ENCODE measurements around the gene KPNA4.
A peak's percentile ranks its signal among the peaks of the same experiment; 100 is the strongest.
"Not testable (repeated sequence)": the region's sequence is repeated elsewhere in the genome, so short reads cannot be mapped to it uniquely, and the experiment has no call there.

KPNA4 gene

GRCh38 chr3:160464971-160465370 is 100.4 kb downstream of the KPNA4 start:
- H3K36me3 ChIP-seq (ENCODE audit: control insufficient read depth, insufficient read depth, low read length): no peaks in the 10 kb centered on the region
- H3K9me3 ChIP-seq (ENCODE audit: control insufficient read depth, insufficient read depth, low read length): no peaks in the 10 kb centered on the region
- H3K4me3 ChIP-seq (ENCODE audit: low read depth, low read length): no peak overlapping the region
- no peak overlapping the region for H3K9ac ChIP-seq (ENCODE audit: low read depth, low read length)
- no peaks in the 10 kb centered on the region for H3K27me3 ChIP-seq (ENCODE audit: control insufficient read depth, insufficient read depth, low read length)
- H3K4me1 ChIP-seq (ENCODE audit: control insufficient read depth, insufficient read depth, low read length): no peaks in the 10 kb centered on the region

- H3K4me3 ChIP-seq (ENCODE audit: low read depth, low read length): no peak overlapping the region
- no peaks in the 10 kb centered on the region for H3K36me3 ChIP-seq (ENCODE audit: control insufficient read depth, insufficient read depth, low read length)
- no peak overlapping the region for H3K9ac ChIP-seq (ENCODE audit: low read depth, low read length)
These were observed 101.0 kb downstream of the KPNA4 start for GRCh38 chr3:160464321-160464720.

DNA sequence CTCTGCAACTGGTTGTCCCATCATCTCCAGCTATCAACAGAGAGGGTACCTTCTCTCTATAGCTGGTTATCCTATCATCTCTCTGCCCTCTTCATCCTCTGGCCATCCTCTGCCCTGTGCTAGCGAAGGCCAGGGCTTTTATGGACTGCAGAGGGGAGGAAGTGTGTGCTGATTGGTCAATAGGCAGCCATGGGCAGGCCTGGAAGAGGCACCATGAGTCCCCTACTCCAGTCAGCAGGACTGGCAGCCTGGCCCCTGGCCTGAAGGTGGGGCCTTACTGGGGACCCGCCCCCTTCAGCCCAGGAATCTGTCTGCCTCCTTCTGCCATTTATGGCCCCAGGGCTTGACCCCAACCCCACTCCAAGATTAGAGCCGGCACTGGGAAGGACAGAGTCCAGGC is 105.3 kb downstream of the KPNA4 start:
- Histone ChIP-seq H3K27me3 (ENCODE audit: control insufficient read depth, insufficient read depth, low read length) (no peaks in the 10 kb centered on the region), H3K4me3 (ENCODE audit: low read depth, low read length) (no peak overlapping the region), H3K36me3 (ENCODE audit: control insufficient read depth, insufficient read depth, low read length) (no peaks in the 10 kb centered on the region), H3K4me1 (ENCODE audit: control insufficient read depth, insufficient read depth, low read length) (no peaks in the 10 kb centered on the region), H3K9me3 (ENCODE audit: control insufficient read depth, insufficient read depth, low read length) (no peaks in the 10 kb centered on the region), H3K9ac (ENCODE audit: low read depth, low read length) (no peak overlapping the region)

More at GRCh38 chr3:160464321-160464720, 101.0 kb downstream of the KPNA4 start:
- Histone ChIP-seq H3K9me3 (ENCODE audit: control insufficient read depth, insufficient read depth, low read length) (no peaks in the 10 kb centered on the region), H3K4me1 (ENCODE audit: control insufficient read depth, insufficient read depth, low read length) (no peaks in the 10 kb centered on the region), H3K27me3 (ENCODE audit: control insufficient read depth, insufficient read depth, low read length) (no peaks in the 10 kb centered on the region)

GRCh38 chr3:160459450-160459970 is 105.9 kb downstream of the KPNA4 start:
- no peaks in the 10 kb centered on the region for H3K4me1 ChIP-seq (ENCODE audit: control insufficient read depth, insufficient read depth, low read length)
- no peaks in the 10 kb centered on the region for H3K27me3 ChIP-seq (ENCODE audit: control insufficient read depth, insufficient read depth, low read length)
- H3K36me3 ChIP-seq (ENCODE audit: control insufficient read depth, insufficient read depth, low read length): no peaks in the 10 kb centered on the region
- no peak overlapping the region for H3K4me3 ChIP-seq (ENCODE audit: low read depth, low read length)
- H3K9ac ChIP-seq (ENCODE audit: low read depth, low read length): no peak overlapping the region
- H3K9me3 ChIP-seq (ENCODE audit: control insufficient read depth, insufficient read depth, low read length): no peaks in the 10 kb centered on the region

GRCh38 chr3:160458151-160458550 is 107.2 kb downstream of the KPNA4 start:
- Histone ChIP-seq H3K9me3 (ENCODE audit: control insufficient read depth, insufficient read depth, low read length) (no peaks in the 10 kb centered on the region), H3K36me3 (ENCODE audit: control insufficient read depth, insufficient read depth, low read length) (no peaks in the 10 kb centered on the region), H3K27me3 (ENCODE audit: control insufficient read depth, insufficient read depth, low read length) (no peaks in the 10 kb centered on the region), H3K4me3 (ENCODE audit: low read depth, low read length) (no peak overlapping the region), H3K4me1 (ENCODE audit: control insufficient read depth, insufficient read depth, low read length) (no peaks in the 10 kb centered on the region), H3K9ac (ENCODE audit: low read depth, low read length) (no peak overlapping the region)

DNA sequence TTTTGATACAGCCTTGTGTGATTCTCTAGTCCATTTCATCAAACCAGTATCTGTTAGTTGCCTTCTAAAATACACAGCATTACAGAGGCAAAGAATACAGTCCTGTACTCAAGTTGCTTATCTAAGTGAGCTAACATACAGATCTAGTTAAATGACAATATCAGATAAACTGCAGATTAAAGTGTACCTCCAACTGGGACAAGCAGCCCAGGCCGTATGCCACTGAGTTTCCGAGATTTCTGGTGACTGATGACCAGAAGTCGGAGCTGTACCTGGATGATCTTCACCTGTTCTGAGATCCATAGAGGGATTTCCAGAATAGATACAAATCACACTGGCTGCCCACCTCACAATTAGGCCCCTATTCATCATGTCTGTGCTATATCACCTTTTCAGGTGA is 109.5 kb downstream of the KPNA4 start:
- H3K27me3 ChIP-seq (ENCODE audit: control insufficient read depth, insufficient read depth, low read length): no peaks in the 10 kb centered on the region
- H3K36me3 ChIP-seq (ENCODE audit: control insufficient read depth, insufficient read depth, low read length): no peaks in the 10 kb centered on the region
- H3K9me3 ChIP-seq (ENCODE audit: control insufficient read depth, insufficient read depth, low read length): no peaks in the 10 kb centered on the region
- no peak overlapping the region for H3K4me3 ChIP-seq (ENCODE audit: low read depth, low read length)
- H3K9ac ChIP-seq (ENCODE audit: low read depth, low read length): no peak overlapping the region
- no peaks in the 10 kb centered on the region for H3K4me1 ChIP-seq (ENCODE audit: control insufficient read depth, insufficient read depth, low read length)

DNA sequence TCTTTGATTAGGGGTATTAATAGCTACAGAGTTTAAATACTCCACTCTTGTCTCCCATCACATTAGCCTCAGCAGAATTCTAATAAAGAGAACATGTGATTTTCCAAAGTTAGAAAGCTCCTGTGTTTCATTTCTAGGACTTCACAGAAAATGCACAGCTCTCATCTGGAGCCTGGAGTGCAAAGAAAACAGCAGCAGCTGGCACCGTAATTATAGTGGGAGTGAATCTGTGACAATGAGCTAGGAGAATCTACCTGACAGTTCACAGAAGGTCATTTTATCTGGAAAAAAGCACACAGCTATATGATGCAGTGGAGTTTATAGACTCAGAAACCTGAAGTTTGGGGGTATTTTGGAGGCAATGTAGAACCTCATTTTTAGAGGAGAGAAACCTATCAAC is 110.4 kb downstream of the KPNA4 start:
- Histone ChIP-seq H3K36me3 (ENCODE audit: control insufficient read depth, insufficient read depth, low read length) (no peaks in the 10 kb centered on the region), H3K4me3 (ENCODE audit: low read depth, low read length) (no peak overlapping the region), H3K9me3 (ENCODE audit: control insufficient read depth, insufficient read depth, low read length) (no peaks in the 10 kb centered on the region), H3K27me3 (ENCODE audit: control insufficient read depth, insufficient read depth, low read length) (no peaks in the 10 kb centered on the region), H3K4me1 (ENCODE audit: control insufficient read depth, insufficient read depth, low read length) (no peaks in the 10 kb centered on the region), H3K9ac (ENCODE audit: low read depth, low read length) (no peak overlapping the region)

GRCh38 chr3:160452251-160452650 is 113.1 kb downstream of the KPNA4 start:
- not testable (repeated sequence) for H3K4me1 ChIP-seq (ENCODE audit: control insufficient read depth, insufficient read depth, low read length); H3K9ac ChIP-seq (ENCODE audit: low read depth, low read length); H3K36me3 ChIP-seq (ENCODE audit: control insufficient read depth, insufficient read depth, low read length); H3K27me3 ChIP-seq (ENCODE audit: control insufficient read depth, insufficient read depth, low read length); H3K9me3 ChIP-seq (ENCODE audit: control insufficient read depth, insufficient read depth, low read length); H3K4me3 ChIP-seq (ENCODE audit: low read depth, low read length)

- peaks cover 8% of the 10 kb centered on the region for H3K4me1 ChIP-seq (ENCODE audit: control insufficient read depth, insufficient read depth, low read length)
- H3K36me3 ChIP-seq (ENCODE audit: control insufficient read depth, insufficient read depth, low read length): no peaks in the 10 kb centered on the region
- no peak overlapping the region for H3K9ac ChIP-seq (ENCODE audit: low read depth, low read length)
- no peak overlapping the region for H3K4me3 ChIP-seq (ENCODE audit: low read depth, low read length)
- no peaks in the 10 kb centered on the region for H3K9me3 ChIP-seq (ENCODE audit: control insufficient read depth, insufficient read depth, low read length)
- H3K27me3 ChIP-seq (ENCODE audit: control insufficient read depth, insufficient read depth, low read length): no peaks in the 10 kb centered on the region
These were observed 113.8 kb downstream of the KPNA4 start for GRCh38 chr3:160451602-160452001.

DNA sequence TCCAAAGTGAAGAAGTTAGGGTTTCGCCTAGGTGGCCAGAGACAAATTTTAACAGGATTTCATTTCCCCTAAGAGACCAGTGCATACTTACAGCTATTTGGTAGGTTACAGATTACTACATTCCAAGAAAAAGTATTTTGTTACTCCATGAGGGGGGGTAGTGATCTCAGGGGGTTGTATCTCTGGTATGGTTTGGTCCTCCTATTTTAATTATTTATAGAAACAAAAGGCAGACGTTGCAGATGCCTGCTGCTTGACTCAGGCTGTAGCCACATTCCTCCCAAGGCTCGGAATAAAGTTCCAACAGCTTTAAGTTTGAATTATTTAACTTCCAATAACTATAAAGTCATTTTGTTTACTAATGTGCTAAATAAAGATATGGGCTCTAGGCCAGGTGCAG is 114.5 kb downstream of the KPNA4 start:
- H3K9me3 ChIP-seq (ENCODE audit: control insufficient read depth, insufficient read depth, low read length): no peaks in the 10 kb centered on the region
- peaks cover 8% of the 10 kb centered on the region for H3K4me1 ChIP-seq (ENCODE audit: control insufficient read depth, insufficient read depth, low read length)
- H3K27me3 ChIP-seq (ENCODE audit: control insufficient read depth, insufficient read depth, low read length): no peaks in the 10 kb centered on the region
- no peaks in the 10 kb centered on the region for H3K36me3 ChIP-seq (ENCODE audit: control insufficient read depth, insufficient read depth, low read length)
- peak overlapping the region; percentile 99 for H3K4me3 ChIP-seq (ENCODE audit: low read depth, low read length)
- H3K9ac ChIP-seq (ENCODE audit: low read depth, low read length): no peak overlapping the region

- Histone ChIP-seq H3K4me1 (ENCODE audit: control insufficient read depth, insufficient read depth, low read length) (peaks cover 8% of the 10 kb centered on the region), H3K36me3 (ENCODE audit: control insufficient read depth, insufficient read depth, low read length) (no peaks in the 10 kb centered on the region), H3K9me3 (ENCODE audit: control insufficient read depth, insufficient read depth, low read length) (no peaks in the 10 kb centered on the region), H3K27me3 (ENCODE audit: control insufficient read depth, insufficient read depth, low read length) (no peaks in the 10 kb centered on the region), H3K4me3 (ENCODE audit: low read depth, low read length) (peak within 1 kb of the TSS; percentile 99), H3K9ac (ENCODE audit: low read depth, low read length) (peak within 1 kb of the TSS; percentile 96)
These were observed 115.5 kb downstream of the KPNA4 start, which contains the start of gene TRIM59 for GRCh38 chr3:160449636-160450598. Gene TRIM59, minus strand, starts transcription at chr3:160449786. Its CDS starts 10,603 bp downstream, at chr3:160439183.

Data from iPS-15b (cell line).